GM12892 (cell line): ENCODE results near the gene HORMAD2.

Experiments used
- POLR2A ChIP-seq: IDR thresholded peaks from 2 replicates; pipeline ENCODE4 v1.6.1; 2011; ENCODE audit warnings: low read depth, low read length, control low read depth
- POLR2AphosphoS5 ChIP-seq: IDR thresholded peaks from 2 replicates; pipeline ENCODE4 v1.6.1; 2011; ENCODE audit warnings: low read depth, low read length, control low read depth
- TAF1 ChIP-seq: IDR thresholded peaks from 2 replicates; pipeline ENCODE4 v1.6.1; 2011; ENCODE audit warnings: low read depth, mild to moderate bottlenecking, control low read depth, low read length, borderline replicate concordance

GRCh38 chr22:30113494-30113893 lies 33.2 kb downstream of the HORMAD2 start:
- TF ChIP-seq POLR2A (no peak), POLR2AphosphoS5 (no peak), TAF1 (no peak)
